ENCODE data around the gene NHERF2.

DNA sequence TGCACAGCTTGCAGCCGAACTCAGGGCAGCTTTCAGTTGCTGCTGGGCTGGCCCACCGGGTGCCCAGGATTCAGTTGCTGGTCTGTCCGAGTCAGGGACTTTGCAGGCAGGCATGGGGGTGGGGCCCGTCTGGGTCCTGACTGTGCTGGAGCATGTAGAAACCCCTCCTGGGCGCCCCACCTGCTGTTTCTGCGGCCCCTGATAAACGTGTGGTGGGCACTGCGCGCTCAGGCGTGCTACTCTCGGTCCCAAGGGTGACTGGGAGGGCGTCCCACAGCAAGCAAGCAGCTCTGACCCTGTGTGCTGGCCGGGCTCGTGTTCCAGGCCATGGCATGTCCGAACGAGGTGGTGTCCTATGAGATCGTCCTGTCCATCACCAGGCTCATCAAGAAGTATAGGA, 33.6 kb downstream of the NHERF2 start:
- TF ChIP-seq, protein P1, sequence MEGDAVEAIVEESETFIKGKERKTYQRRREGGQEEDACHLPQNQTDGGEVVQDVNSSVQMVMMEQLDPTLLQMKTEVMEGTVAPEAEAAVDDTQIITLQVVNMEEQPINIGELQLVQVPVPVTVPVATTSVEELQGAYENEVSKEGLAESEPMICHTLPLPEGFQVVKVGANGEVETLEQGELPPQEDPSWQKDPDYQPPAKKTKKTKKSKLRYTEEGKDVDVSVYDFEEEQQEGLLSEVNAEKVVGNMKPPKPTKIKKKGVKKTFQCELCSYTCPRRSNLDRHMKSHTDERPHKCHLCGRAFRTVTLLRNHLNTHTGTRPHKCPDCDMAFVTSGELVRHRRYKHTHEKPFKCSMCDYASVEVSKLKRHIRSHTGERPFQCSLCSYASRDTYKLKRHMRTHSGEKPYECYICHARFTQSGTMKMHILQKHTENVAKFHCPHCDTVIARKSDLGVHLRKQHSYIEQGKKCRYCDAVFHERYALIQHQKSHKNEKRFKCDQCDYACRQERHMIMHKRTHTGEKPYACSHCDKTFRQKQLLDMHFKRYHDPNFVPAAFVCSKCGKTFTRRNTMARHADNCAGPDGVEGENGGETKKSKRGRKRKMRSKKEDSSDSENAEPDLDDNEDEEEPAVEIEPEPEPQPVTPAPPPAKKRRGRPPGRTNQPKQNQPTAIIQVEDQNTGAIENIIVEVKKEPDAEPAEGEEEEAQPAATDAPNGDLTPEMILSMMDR (IDR thresholded peaks at IDR 0.05), result no peak
- TF ChIP-seq EZH2 (IDR thresholded peaks at IDR 0.05), result no peak
